ENCODE measurements around the gene MLX. TPM values are rescaled to one million over a fixed set of nuclear protein-coding genes. Genes with fewer than 3 reads are reported as not detected.
"Not testable (repeated sequence)": the region's sequence is repeated elsewhere in the genome, so short reads cannot be mapped to it uniquely, and the experiment has no call there.

The MLX gene
- total RNA-seq, 1 donor from 2014 or later, result 33.9 TPM

DNA sequence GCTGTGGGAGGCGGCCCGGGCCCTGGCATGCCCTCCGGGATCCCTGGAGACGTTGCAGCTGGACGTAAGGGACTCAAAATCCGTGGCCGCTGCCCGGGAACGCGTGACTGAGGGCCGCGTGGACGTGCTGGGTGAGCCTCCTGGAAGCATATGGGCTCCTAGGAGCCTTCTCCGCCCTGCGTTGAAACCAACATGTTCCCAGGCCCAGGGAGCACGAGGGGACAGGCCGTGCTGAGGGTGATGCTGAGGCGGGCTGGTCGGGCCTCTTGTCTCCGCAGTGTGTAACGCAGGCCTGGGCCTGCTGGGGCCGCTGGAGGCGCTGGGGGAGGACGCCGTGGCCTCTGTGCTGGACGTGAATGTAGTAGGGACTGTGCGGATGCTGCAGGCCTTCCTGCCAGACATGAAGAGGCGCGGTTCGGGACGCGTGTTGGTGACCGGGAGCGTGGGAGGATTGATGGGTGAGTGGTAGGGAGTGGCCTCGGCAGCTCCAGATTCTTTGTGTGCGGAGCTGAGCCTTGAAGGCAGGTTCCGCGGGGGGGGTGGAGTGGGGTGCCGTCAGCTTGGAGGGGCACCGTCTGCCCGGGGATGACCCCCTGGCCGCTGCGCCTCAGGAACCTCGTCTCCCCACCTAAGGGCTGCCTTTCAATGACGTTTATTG, 13.6 kb upstream of the MLX start:
- peak in 1 of 2 donors; percentile 81 for DNase-seq (ENCODE audit: extremely low spot score in 2 of 2)
- peak overlapping the region; percentile 74 for H3K27ac ChIP-seq
- peaks cover 38% of the 10 kb centered on the region for H3K4me1 ChIP-seq
- H3K27me3 ChIP-seq, result no peaks in the 10 kb centered on the region
- peak overlapping the region; percentile 72 to 76 for H3K4me3 ChIP-seq
- TF ChIP-seq POLR2A (IDR thresholded peaks at IDR 0.05) (no peak), CTCF (IDR thresholded peaks at IDR 0.05) (no peak), POLR2AphosphoS5 (IDR thresholded peaks at IDR 0.05; ENCODE audit: insufficient read depth in 1 of 2, low read depth in 1 of 2) (no peak)
- H3K36me3 ChIP-seq, result no peaks in the 10 kb centered on the region
- no peaks in the 10 kb centered on the region for H3K9me3 ChIP-seq
- intact Hi-C loops (cut with DNase I), result no loop called here

GRCh38 chr17:42553866-42554249, 13.0 kb upstream of the MLX start:
- intact Hi-C loops (cut with DNase I), result no loop called here
- Histone ChIP-seq H3K9me3 (no peaks in the 10 kb centered on the region), H3K27me3 (no peaks in the 10 kb centered on the region), H3K27ac (peak overlapping the region; percentile 74), H3K36me3 (no peaks in the 10 kb centered on the region), H3K4me3 (peak overlapping the region; percentile 72 to 76), H3K4me1 (peaks cover 32% of the 10 kb centered on the region)
- peak in 1 of 2 donors; percentile 83 for DNase-seq (ENCODE audit: extremely low spot score in 2 of 2)
- TF ChIP-seq CTCF (IDR thresholded peaks at IDR 0.05) (no peak), POLR2A (IDR thresholded peaks at IDR 0.05) (no peak), POLR2AphosphoS5 (IDR thresholded peaks at IDR 0.05; ENCODE audit: insufficient read depth in 1 of 2, low read depth in 1 of 2) (no peak)

- Histone ChIP-seq H3K9me3 (no peaks in the 10 kb centered on the region), H3K4me1 (peaks cover 29% of the 10 kb centered on the region), H3K36me3 (no peaks in the 10 kb centered on the region), H3K27ac (peak overlapping the region; percentile 74), H3K27me3 (no peaks in the 10 kb centered on the region), H3K4me3 (peak overlapping the region; percentile 72 to 76)
- TF ChIP-seq POLR2AphosphoS5 (IDR thresholded peaks at IDR 0.05; ENCODE audit: insufficient read depth in 1 of 2, low read depth in 1 of 2) (peak; percentile 64 to 94), CTCF (IDR thresholded peaks at IDR 0.05) (peak in 1 of 3 experiments; percentile 16), POLR2A (IDR thresholded peaks at IDR 0.05) (peak in 1 of 2 donors; percentile 65)
- DNase-seq (ENCODE audit: extremely low spot score in 2 of 2), result peak in 1 of 2 donors; percentile 87
- intact Hi-C loops (cut with DNase I), result no loop called here
Observed at GRCh38 chr17:42554250-42555121, 12.4 kb upstream of the MLX start.

DNA sequence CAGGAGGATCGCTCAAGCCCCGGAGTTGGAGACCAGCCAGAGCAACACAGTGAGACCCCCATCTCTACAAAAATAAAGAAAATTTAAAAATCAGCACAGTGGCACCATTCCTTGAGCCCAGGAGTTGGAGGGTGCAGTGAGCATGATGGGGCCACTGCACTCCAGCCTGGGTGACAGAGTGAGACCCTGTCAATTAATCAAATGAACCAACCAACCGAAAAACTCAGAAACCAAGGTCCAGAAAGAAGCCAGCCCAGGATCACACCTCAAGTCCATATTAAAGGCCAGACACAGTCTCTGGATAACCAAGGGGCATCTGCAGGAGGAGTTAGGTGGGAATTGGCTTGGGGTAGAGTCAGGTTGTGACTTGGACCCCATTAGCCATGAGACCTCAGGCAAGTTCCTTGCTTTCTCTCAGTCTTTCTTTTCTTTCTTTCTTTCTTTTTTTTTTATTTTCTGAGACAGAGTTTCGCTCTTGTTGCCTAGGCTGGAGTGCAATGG, 11.7 kb upstream of the MLX start:
- intact Hi-C loops (cut with DNase I), result no loop called here
- Histone ChIP-seq H3K9me3 (no peaks in the 10 kb centered on the region), H3K4me3 (peak overlapping the region; percentile 72 to 76), H3K27me3 (no peaks in the 10 kb centered on the region), H3K4me1 (peaks cover 29% of the 10 kb centered on the region), H3K36me3 (no peaks in the 10 kb centered on the region), H3K27ac (peak overlapping the region; percentile 74)
- TF ChIP-seq CTCF (IDR thresholded peaks at IDR 0.05) (no peak), POLR2AphosphoS5 (IDR thresholded peaks at IDR 0.05; ENCODE audit: insufficient read depth in 1 of 2, low read depth in 1 of 2) (no peak), POLR2A (IDR thresholded peaks at IDR 0.05) (no peak)
- DNase-seq (ENCODE audit: extremely low spot score in 2 of 2), result peak in 1 of 2 donors; percentile 80

DNA sequence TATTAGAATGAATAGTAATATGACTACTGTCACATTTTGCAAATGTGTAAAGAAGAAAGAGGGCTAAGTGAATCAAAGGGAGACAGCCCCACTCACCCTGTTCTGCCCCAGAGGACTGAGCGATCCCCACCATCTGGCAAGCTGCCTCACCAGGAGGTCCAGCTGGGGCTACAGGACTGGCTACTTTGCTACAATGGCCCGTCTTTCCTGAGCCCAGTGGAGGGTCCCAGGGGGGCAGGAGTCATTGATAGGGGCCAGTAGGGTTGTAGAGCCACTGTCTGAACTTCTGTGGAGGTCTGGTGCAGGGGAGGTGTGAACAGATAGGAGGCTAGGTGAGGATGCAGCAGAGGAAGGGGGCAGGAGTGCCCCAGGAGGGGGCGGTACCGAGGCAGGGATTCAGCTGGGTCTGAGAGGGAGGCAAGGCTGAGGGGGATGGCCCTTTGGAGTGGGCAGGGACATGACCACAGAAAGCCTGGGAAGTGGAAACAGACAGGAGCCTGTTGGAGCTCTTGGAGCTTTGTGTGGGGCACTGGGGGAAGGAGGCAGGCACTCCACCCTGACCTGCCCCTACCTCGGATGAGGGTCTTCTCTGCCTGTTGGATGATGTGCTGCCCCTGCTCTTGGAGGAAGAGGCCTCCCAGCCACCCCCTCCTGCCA, 10.8 kb upstream of the MLX start:
- peaks cover 29% of the 10 kb centered on the region for H3K4me1 ChIP-seq
- H3K4me3 ChIP-seq; intact Hi-C loops (cut with DNase I); H3K36me3 ChIP-seq; DNase-seq (ENCODE audit: extremely low spot score in 2 of 2); H3K9me3 ChIP-seq; H3K27ac ChIP-seq; H3K27me3 ChIP-seq: not testable (repeated sequence)
